Measurements from ENCODE around the gene DNAJC8.

DNAJC8 gene

DNA sequence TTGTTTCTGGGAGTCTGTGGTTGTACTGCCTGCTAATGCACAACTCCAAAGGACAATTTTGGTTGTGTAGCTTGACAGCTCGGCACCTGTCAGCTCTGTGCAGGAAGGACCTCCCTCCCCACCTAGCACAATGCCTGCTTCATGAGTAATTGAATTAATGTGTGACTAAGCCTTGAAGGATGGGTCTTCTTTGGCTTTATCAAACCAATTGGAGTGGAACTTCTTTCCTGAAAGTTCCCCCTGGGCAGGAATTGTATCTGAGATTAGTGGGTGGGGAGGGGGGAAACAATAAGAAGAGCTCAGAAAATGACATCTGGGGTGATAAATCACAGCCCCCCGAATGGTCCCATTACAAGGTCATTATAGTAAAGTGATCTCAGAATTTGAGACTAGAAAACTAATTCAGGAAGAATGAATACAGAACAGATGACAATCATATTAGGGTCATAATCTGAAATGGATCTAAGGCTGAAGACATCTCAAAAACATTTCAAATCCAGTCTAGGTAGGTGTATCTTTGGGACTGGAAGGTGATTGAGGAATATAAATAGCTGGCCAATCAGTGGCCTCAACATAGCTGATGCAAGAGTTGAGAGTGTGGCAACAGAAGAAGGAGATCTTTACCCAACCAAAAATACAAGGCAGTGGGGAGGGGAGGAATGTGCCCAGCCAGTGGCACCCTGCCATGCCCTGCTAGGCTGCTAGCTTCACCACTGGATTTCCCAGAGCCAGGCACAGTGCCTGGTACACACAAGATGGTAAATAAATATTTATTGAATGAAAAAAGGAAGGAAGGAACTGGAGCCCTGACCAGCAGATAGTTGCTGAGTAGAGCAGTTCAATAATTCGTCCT lies 16.4 kb upstream of the DNAJC8 start:
- DNase-seq, result no peak

DNA sequence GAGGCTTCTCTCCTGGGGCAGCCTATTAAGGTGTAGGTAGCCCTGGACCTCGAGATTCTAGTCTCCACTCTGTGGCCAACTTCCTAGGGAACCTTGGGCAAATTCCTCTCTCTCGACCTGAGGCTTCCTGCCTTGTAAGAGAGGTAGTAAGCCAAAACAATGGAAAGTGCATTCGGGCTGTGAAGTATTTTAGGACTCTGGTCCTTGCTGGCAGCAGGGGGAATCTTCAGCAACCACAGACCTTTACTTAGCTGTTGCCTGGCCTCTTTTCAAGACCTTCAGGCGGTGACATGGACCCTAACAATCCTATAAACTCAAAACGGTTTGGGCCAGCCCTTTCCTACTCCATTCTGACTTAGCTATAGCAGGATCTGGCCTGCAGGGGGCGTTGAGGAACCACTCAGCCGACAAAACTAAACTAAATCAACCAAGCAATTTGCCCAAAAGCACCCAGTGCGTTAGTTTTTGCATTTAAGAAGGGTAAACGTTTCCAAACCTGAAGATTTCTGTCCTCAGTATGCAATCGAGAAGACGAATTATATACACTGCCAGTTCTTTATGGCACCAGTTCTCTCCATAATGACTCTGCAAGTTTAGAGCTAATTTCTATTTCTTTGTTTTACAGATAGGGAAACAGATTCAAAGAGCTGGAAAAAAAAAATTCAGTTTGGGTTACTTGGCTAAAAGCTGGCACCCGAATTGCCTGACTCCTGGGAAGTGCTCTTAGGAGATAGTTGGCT lies 15.6 kb upstream of the DNAJC8 start:
- peak; percentile 67 for DNase-seq

DNA sequence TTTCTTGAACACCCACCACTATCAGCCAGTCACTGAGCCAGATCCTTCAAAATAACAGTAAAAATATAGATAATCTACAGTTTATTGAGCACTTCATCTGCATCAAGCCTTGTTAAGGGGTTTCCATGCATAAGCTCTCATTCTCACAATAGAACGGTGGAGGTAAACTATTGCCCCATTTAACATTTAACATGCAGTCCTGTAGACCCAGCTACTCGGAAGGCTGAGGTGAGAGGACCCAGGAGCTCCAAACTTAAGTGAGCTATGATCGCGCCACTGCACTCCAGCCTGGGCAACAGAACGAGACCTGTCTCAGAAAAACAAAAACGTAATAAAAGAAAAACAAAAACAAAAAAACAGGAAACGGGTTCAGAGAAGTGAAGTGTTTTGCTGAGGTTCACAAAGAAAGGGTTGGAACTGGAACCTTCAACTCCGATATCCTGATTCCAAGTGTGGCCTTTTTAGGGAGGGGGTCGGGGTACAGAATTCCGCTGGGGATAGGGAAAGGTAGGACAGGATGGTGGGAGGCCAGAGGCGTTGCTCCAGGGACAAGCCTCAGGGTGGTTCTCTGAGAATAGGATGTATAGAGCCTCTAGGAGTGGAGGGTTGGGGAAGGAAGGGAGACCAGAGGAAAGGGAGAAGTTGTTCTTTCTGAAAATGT lies 14.9 kb upstream of the DNAJC8 start:
- no peak for DNase-seq

DNA sequence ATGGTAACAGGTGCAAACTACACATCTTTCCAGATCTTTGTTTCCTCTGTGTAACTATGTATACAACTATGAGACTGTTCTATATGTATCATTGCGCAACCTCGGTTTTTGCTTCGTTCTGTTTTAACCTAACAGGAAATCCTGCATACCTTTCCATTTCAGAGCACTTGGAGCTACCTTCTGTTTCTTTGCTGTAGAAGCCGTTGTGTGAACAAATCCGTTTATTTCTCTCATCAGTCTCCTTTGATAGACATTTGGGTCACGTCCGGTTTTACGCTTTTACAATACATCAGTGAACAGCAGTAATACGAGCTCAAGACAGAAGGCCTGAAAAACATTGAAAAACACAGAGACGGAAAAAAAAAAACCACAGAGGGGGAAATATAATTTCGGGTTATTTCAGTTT lies 13.6 kb upstream of the DNAJC8 start:
- DNase-seq, result no peak

- no peak for DNase-seq
Observed at GRCh38 chr1:28244549-28245251, 11.9 kb upstream of the DNAJC8 start.

- DNase-seq, result no peak
Observed at GRCh38 chr1:28243685-28244311, 11.0 kb upstream of the DNAJC8 start.

DNA sequence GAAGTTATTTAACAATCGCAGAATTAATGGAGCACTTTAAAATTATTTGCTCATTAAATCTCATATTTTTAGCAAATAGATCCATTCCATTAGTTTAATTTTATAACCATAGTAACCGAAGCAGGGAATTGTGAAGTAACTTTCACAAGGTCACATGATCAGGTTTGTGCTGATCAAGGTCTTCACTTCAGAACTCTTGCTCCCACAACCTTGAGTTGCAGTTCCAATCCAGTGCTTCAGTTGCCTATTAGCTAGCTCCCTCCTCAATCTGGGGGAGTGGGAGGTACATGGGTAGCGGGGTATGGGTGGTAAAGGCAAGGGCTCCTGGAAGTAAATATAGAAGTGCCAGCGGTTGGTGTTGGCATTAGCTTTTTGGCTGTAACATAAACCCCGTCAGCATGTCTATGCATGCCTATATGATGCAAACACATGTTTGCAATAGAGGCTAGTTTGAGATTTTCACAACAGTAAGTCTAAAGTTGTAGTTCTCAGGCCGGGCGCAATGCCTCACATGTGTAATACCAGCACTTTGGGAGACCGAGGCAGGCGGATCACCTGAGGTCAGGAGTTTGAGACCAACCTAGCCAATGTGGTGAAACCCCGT lies 8.9 kb upstream of the DNAJC8 start:
- no peak for DNase-seq

DNA sequence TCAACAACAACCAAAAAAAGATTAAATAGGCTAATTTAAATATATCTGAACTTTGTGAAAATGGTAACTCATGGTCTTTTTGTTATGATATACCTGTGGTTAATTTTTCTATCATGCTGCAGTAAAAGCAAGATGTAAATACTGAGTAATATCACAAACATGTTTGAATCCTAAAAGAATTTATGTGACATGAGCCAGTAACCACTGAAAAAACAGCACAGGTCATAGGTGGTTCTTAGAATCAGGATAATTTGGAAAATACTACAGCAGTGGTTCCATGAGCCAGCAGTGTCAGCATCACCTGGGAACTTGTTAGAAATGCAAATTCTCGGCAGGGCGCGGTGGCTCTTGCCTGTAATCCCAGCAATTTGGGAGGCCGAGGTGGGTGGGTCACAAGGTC lies 7.2 kb upstream of the DNAJC8 start:
- no peak for DNase-seq

- no peak for DNase-seq
Observed at GRCh38 chr1:28239004-28239403, 6.2 kb upstream of the DNAJC8 start.

GRCh38 chr1:28236656-28237322 lies 4.0 kb upstream of the DNAJC8 start:
- DNase-seq, result no peak

- peak; percentile 90 for DNase-seq
Observed at GRCh38 chr1:28235755-28236655, 3.2 kb upstream of the DNAJC8 start, which contains the start of gene ATP5IF1. ATP5IF1 (plus strand) TSS chr1:28236124; CDS start chr1:28236184, 60 bp downstream.

DNA sequence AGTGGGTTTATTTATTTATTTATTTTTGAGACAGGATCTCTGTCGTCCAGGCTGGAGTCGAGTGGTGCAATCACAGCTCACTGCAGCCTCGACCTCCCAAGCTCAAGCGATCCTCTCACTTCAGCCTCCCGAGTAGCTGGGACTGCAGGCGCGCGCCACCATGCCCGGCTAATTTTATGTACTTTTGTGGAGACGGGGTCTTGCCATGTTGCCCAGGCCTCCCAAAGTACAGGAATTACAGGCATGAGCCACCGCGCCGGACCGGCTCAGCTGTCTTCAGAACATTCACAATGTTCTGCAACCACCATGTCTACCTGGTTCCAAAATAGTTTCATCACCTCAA lies 406 bp upstream of the DNAJC8 start:
- DNase-seq, result no peak

- no peak for DNase-seq
Observed at GRCh38 chr1:28229996-28230395, 2.8 kb downstream of the DNAJC8 start.

GRCh38 chr1:28229089-28229488 lies 3.7 kb downstream of the DNAJC8 start:
- DNase-seq, result no peak

DNA sequence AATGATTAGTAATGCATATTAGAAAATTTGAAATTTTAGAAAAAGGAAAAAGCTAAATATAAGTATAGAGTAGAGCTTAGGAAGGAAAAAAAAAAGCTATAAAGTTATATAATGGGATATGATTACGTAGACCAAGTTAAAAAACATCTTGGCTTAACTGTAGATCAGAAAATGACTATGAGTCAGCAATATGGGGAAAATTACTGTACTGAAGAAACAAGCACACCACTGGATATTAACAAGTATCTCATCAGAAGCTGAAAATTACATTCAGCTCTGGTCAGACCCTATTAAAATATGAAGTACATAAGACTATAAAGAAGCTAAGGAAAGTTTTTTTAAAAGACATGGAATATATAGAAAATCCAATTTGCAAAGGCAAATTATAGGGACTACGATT lies 19.5 kb downstream of the DNAJC8 start:
- no peak for DNase-seq

DNA sequence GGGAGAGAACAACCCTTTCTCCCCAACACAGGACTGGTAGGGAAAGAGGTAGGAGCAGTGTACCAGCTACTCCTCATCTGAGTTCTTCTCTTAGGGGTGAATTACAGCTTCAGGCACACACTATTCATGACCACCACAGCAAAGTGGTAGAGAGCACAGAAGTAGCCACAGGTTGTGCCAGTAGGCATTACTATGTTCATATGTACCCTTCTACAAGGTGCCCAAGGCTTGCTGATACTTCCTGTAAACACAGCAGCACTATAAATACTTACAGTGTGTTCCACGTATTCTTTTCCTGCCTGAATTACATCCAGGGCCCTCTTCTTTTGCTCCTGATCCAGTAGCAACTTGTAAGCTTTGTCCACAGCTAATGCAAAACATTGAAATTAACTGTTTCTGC lies 23.1 kb downstream of the DNAJC8 start:
- DNase-seq, result no peak

GRCh38 chr1:28208818-28209441 lies 23.9 kb downstream of the DNAJC8 start:
- DNase-seq, result peak; percentile 26

- DNase-seq, result no peak
Observed at GRCh38 chr1:28205243-28205642, 27.6 kb downstream of the DNAJC8 start.

- no peak for DNase-seq
Observed at GRCh38 chr1:28200234-28200873, 32.5 kb downstream of the DNAJC8 start.

Measured in effector CD8-positive, alpha-beta T cell (primary cell).